Stimulated activated CD8-positive, alpha-beta memory T cell treated with anti-CD3 and anti-CD28 coated beads, Interleukin-4, amount 100 ng/mL, for 24 hours (primary cell): Measurements from ENCODE around the gene KRT20.

ENCODE experiments used
- DNase-seq: peaks from one replicate; pipeline ENCODE4 v3.0.0-alpha.2; 2020; ENCODE audit warnings: low read depth

KRT20 gene

DNA sequence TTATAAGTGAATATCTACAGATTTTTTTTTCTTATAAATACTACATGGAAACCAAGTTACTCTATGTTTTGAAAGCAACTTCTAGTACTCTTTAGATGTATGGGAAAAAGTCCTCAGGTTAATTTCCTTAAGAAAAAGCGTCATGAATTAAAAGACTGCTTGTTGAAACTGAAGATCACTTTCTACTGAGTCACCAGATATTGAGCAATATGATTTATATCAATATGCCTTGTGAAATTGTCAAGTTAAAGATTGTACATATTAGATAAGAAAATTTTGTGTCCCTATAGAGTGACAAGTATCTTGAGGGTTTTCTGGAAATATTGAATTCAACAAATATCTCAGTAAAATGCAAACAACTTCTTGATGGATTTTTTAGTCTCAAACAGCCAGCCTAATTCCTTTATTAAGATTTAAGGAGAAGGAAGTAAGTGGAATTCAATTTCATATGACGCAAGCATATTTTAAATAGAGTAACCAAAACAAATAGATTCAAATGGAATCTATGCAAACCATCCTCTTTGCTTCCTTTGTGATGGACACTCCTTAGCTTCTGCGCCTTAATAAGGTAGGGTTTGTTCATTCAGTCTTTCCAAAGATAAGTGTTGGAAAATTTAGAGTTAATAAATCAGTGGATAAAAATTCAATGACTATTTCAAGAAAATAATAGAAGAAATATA lies 34.6 kb downstream of the KRT20 start:
- no peak for DNase-seq

DNA sequence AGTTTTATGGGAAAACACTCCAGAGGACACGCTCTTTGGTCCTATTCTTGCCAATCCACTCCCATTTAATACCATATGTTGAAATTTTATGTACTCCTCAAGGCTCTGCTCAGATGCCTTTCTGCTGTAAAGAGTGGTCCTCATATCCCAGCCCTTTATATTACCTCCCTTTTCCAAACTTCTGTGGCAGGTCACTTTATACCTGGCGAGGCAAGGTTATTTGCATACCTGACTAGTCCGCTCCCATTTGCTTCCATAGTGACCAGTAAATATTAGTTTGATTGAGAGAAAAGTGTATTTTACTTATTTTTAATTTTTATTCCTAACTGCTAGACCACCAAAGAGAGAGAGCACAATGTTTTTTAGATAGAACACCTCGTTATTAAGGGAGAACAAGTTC lies 35.3 kb downstream of the KRT20 start:
- no peak for DNase-seq

DNA sequence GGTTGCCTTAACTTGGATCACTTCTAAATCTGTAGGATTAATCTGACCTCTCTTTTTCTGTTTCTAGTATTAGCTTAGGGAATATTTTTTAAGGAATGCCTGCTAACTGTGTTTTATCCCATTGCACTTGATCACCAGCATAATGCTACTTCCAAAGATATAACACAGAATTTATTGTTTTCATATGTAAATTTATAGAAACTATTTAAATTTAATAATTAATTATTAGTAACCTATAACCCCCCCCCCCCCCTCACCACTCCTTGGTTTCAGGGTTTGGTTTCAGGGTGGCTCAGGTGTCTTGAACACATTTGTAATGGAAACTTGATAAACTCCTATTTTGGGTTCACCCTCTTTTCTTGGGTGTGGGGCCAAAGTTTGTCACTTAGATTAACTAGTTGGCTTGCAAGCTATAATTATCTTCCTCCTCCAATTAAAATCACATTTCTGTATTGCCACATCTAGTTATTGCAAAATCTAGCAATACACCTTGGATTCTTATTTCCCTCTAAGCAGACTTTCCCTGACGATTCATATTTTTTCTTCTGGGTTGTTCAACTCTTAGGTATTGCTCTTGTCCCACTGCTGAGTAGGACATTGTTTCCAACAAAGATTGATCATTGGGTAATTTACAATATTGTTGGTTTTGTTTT lies 36.3 kb downstream of the KRT20 start:
- DNase-seq: no peak

DNA sequence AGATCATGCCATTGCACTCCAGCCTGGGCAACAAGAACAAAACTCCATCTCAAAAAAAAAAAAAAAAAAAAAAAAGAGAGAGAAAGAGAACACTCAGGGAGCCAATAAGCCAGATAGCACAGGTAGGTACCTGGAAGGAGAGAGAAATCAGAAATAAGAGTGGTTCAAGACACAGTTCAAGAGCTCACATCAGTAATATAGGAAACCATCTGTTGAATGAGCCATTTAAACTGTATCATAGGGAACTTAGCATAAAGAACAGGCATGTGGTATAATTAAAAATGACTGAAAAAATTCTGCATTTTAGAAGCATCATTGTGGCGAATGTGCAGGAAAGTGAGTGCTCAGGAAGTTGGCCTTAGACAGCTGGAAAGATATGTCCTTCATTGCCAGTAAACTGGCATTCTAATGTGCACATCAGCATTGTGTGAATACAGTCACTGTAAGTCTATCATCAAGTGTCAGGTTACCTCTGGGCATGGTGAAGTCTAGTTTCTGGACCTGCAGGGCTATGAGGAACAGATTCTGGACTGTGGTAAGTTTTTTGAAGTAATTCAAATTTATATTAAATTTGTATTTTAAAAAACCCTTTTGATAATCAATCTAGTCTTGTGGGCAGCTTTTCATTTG lies 38.4 kb downstream of the KRT20 start:
- no peak for DNase-seq

DNA sequence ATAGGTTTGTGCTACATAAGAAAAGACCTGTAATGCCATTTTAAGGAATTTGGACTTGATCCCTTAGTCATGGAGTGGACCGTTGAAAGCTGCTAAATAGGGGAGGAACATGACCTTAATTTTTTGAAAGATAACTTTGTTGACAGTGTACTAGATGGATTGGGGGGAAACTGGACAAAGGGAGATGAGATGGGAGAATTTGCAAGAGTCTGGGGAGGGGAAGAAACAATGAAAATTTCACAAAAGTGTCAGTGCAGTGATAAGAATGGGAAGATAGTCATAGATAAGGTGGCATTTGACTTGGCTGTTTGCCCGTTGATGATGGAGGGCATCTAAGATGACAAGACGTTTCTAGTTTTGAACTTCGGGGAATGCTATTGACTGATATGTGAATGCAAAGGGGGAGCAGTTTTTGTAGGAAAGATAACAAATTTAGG lies 40.4 kb downstream of the KRT20 start:
- DNase-seq: no peak

DNA sequence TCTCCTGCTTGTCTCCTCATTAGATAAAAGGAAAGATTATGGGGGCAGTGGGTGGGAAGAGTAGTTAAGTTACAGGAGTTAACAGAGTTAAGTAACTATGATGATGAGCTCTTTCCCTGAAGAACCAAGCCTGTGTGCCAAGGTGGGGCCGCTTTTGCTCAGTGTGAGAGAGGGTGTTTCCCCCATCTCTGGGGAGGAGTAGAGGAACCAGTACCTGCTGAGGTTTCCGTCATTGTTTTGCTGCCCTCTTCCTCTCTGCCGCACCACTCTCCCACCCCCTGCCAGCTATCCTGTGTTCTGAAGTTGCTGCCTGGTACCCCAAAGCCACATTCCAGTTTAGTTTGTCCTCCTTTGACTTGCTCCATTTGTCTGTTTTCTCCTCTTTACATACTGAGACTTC lies 41.8 kb downstream of the KRT20 start:
- DNase-seq: no peak

DNA sequence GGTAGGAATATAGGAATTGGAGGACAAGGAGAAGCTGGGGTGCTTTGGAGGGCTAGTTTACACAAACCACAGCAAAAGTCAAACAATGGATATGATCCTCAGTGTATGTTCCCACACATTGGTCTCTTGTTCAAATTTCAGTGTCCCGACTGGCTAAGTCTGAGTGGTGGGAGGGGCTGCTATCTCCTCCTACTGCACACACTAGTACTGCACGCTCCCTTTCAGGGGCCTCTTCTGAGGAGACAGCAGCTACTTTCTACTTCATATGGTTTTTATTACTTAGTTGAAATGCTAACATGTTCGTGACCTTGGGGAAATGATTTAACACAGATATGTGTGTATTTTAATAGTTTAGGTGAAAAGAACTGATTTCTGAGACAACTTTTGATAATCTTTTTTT lies 43.8 kb downstream of the KRT20 start:
- DNase-seq: no peak

DNA sequence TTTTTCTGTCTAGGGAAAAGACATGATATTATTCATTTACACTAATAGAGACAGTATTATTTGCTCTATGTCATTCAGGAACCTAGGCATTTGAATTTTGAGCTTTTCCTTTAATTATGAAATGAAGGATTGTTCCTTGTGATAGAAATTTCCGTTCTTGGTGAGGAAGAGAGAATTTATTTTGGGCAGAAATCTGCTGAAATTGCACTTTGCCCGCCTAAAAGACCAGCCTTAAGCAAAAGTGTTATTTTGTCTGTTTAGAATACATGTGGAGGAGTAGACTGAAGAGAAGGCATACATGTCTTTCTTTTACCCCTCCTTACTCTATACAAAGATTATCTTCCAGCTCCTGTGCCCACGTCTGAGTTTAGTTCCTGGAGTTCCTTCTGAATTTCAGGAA lies 45.8 kb downstream of the KRT20 start:
- no peak for DNase-seq

DNA sequence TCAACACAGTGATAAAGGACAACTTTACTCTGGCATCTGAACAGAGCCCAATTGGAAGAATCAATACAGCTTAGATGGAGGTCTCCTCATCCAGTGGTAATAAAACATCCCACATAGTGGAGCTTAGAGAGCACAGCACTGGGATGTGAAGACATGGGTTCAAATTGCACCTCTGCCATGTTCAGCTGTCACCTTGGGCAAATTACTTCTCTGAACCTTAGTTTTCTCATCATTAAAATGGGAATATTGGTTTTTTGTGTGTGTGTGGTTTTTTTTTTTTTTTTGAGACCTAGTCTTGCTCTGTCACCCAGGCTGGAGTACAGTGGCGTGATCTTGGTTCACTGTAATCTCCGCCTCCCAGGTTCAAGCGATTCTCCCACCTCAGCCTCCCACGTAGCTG lies 49.0 kb downstream of the KRT20 start:
- DNase-seq: no peak

DNA sequence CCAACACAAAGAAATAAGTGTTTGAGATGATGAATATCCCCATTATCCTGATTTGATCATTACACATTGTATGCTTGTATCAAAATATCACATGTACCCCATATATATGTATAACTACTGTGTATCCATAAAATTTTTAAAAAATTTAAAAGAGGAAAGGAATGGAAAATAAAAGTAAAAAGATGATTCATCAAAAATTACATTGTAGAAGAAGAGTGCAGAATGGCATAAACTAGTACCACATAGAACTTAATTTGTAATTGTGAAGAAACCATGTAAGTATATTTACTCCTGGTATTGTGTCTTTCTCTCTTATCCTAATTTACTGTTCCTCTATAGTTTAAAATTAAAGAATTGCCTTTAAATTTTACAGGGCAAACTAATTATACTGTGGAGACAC lies 51.2 kb downstream of the KRT20 start:
- no peak for DNase-seq

DNA sequence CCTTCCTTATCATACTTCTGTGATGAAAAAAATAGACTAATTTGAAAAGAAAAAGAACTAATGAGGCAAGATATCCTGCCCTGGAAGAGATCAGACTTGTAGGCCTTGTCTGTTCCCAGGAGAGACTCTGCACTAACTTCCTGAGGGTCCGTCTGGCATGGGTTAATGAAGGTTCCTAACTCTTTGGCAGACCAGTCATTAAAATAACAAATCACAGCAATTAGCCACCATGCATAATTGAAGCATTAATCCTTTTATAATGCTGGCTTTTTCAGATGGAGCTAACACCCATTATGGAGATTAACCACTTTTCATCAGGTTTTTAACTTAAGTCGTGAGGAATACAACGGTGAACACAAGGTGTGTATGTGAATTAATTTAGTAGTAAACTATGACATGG lies 52.2 kb downstream of the KRT20 start:
- no peak for DNase-seq

DNA sequence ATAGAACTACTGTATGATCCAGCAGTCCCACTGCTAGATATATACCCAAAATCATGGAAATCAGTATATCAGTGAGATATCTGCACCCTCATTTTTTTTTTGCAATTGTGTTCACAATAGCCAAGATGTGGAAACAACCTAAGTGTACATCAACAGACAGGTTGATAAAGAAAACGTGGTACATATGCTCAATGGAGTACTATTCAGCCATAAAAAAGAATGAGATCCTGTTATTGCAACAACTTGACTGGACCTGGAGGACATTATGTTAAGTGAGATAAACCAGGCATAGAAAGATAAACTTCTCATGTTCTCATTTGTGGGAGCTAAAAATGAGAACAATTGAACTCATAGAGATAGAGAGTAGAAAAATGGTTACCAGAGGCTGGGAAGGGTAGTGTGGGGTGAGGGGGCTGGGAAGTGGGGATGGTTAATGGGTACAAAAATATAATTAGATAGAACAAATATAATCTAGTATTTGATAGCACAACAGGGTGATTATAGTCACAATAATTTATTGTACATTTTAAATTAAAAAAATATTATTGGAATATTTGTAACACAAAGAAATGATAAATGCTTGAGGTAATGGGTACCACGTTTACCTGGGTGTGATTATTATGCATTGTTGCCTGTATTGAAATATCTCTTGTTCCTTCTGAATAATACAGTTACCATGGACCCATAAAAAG lies 54.8 kb downstream of the KRT20 start:
- DNase-seq: no peak

DNA sequence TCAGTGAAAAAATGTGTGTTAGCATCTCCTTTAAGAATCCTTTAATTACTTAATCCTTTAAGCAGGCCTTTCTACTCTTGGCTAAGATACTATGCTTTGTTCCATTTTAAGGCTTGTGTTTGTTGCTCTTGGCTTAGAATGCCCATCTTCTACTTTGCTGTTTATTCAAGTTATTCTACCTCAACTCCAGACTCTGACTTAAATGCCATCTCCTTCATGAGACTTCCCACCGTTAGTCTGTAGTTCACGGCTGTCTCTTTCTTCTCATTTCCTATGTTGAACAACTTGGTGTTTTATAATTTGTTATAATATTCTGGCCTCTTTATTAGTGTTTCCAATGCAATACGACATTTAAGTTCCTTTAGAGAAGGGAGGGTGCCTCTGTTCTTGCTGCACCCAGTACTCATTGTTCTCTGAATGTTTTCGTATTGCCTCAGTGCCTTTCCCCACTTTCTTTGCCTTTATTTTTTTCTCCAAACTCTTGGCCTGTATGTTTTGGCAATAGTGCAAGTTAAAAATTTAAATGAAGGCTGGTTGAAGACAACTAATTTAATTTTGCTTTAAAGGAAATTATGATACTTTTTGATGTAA lies 56.5 kb downstream of the KRT20 start:
- no peak for DNase-seq

DNA sequence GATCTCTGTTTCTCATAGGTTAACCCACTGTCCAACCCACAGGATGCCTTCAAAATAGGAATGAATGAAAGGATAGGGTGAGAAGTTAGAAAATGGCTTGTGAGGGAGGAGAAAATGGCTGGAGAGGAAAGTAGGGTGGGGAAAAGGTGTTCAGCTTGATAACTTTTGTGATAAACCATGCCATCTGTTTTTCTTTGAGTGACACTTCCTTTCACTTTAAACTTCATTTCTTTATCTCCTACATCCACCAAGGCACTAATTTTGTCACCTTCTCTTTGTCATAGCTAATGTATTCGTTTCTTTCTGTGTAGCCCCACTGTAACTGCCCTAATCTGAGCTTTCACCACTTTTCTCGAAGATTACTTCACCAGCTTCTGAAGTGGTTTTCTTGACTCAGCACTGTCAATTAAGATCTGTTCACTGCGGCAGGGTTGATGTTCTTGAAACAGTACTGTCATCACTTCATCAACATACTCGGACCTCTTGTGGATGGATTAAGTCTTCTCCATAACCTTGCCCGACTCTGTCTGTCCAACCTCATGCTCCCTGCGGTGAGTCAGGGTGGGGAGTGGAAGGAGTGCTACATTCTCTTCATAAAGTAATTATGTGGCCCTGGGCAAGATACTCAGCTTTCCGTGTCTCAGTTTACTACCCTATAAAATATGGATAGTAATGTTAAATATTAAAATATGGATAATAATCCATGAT lies 57.1 kb downstream of the KRT20 start:
- no peak for DNase-seq
